ENCODE results near the gene TSPEAR. TPM values are rescaled to one million over a fixed set of nuclear protein-coding genes. Genes with fewer than 3 reads are reported as not detected.
"Not testable (repeated sequence)": the region's sequence is repeated elsewhere in the genome, so short reads cannot be mapped to it uniquely, and the experiment has no call there.

The TSPEAR gene
- polyA plus RNA-seq, 4 donors: 0.55 to 1.1 (median 0.80) TPM

GRCh38 chr21:44513389-44514217, 197.8 kb downstream of the TSPEAR start:
- DNase-seq (ENCODE audit: low read depth in 4 of 4, low spot score in 2 of 4): no peak

- DNase-seq (ENCODE audit: low read depth in 4 of 4, low spot score in 2 of 4): no peak
Measured at GRCh38 chr21:44512496-44513388, 198.6 kb downstream of the TSPEAR start.

GRCh38 chr21:44511938-44512275, 199.5 kb downstream of the TSPEAR start:
- no peak for DNase-seq (ENCODE audit: low read depth in 4 of 4, low spot score in 2 of 4)

DNA sequence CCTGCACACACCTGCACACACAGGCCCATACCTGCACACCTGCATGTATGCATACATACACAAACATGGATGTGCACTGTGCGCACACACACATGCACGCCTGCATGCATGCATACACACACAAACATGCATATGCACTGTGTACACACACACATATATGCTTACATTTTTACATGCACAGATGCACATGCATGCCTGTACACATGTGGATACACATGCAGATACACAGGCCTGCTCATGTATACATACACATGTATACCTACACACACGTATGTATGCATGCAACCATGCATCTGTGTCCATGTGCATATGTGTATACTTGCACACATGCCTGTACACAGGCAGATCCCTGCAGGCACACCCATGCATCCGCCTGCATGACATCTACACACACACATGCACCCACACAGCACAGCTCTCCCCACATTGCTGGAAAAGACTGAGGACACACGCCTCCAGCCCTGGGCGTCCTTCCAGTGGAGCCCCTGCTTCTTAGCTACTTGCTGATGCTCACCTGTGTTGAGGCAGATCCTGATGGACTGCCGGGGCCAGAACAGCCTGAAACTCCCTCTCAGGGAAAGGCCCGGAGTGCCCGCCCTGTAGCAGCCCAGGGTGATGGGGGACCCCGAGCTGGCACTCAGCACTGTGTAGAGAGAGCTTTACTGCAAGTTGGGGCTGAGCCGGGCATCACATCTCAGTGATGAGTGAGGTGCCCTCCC, 200.0 kb downstream of the TSPEAR start:
- DNase-seq (ENCODE audit: low read depth in 4 of 4, low spot score in 2 of 4): no peak

GRCh38 chr21:44510508-44511218, 200.7 kb downstream of the TSPEAR start:
- DNase-seq (ENCODE audit: low read depth in 4 of 4, low spot score in 2 of 4): peak in 3 of 4 donors; percentile 15 to 57 (median 32)

DNA sequence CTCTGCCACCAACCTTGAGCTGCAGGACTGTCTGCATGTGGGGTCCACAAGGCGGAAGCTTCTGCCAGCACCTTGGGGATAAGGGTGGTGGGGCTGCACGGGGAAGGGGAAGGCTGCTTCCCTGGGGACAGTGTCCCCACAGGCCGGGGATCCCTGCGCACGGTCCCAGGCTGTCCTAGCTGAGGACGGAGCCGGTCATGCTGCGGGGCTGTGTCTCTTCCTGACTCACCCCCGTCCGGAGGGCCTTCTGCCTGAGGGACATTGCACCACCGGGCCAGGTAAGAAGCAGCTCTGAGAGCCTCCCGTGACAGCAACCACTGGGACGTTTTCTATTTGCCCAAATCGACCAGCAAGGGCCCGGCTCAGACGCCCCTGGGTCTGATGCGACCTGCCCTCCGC, 201.3 kb downstream of the TSPEAR start:
- DNase-seq (ENCODE audit: low read depth in 4 of 4, low spot score in 2 of 4): no peak

- DNase-seq (ENCODE audit: low read depth in 4 of 4, low spot score in 2 of 4): no peak
Measured at GRCh38 chr21:44509539-44509938, 201.8 kb downstream of the TSPEAR start.

GRCh38 chr21:44508711-44509445, 202.5 kb downstream of the TSPEAR start:
- DNase-seq (ENCODE audit: low read depth in 4 of 4, low spot score in 2 of 4): no peak

DNA sequence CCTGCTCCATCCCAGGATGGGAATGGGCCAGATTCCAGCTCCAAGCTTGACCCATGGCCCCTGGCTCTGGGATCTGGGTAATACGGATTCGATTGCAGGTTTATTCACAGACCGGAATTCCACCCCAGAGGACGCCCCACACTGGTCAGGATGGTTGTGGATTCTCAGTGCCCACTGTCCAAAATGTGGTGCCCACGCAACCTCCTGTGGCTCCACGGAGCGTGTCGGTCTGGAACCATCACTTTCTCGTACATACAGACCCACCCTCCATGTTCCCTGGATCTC, 203.0 kb downstream of the TSPEAR start:
- DNase-seq (ENCODE audit: low read depth in 4 of 4, low spot score in 2 of 4): no peak

GRCh38 chr21:44507673-44508425, 203.5 kb downstream of the TSPEAR start:
- no peak for DNase-seq (ENCODE audit: low read depth in 4 of 4, low spot score in 2 of 4)

- no peak for DNase-seq (ENCODE audit: low read depth in 4 of 4, low spot score in 2 of 4)
Measured at GRCh38 chr21:44506279-44507255, 204.8 kb downstream of the TSPEAR start.

- no peak for DNase-seq (ENCODE audit: low read depth in 4 of 4, low spot score in 2 of 4)
Measured at GRCh38 chr21:44505673-44506278, 205.6 kb downstream of the TSPEAR start.

- DNase-seq (ENCODE audit: low read depth in 4 of 4, low spot score in 2 of 4): no peak
Measured at GRCh38 chr21:44503901-44504399, 207.4 kb downstream of the TSPEAR start.

DNA sequence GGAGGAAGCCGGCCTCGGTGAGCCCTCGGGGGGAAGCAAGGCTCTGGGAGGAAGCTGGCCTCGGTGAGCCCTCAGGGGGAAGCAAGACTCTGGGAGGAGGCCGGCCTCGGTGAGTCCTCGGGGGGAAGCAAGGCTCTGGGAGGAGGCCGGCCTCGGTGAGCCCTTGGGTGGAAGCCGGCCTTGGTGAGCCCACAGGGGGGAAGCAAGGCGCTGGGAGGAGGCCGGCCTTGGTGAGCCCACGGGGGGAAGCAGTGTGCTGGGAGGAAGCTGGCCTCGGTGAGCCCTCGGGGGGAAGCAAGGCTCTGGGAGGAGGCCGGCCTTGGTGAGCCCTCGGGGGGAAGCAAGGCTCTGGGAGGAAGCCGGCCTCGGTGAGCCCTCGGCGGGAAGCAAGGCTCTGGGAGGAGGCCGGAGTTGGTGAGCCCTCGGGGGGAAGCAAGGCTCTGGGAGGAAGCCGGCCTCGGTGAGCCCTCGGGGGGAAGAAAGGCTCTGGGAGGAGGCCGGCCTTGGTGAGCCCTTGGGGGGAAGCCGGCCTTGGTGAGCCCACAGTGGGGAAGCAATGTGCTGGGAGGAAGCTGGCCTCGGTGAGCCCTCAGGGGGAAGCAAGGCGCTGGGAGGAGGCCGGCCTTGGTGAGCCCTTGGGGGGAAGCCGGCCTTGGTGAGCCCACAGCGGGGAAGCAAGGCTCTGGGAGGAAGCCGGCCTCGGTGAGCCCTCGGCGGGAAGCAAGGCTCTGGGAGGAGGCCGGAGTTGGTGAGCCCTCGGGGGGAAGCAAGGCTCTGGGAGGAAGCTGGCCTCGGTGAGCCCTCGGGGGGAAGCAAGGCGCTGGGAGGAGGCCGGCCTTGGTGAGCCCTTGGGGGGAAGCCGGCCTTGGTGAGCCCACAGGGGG, 208.1 kb downstream of the TSPEAR start:
- DNase-seq (ENCODE audit: low read depth in 4 of 4, low spot score in 2 of 4): not testable (repeated sequence)

GRCh38 chr21:44502171-44502958, 209.0 kb downstream of the TSPEAR start:
- DNase-seq (ENCODE audit: low read depth in 4 of 4, low spot score in 2 of 4): no peak

DNA sequence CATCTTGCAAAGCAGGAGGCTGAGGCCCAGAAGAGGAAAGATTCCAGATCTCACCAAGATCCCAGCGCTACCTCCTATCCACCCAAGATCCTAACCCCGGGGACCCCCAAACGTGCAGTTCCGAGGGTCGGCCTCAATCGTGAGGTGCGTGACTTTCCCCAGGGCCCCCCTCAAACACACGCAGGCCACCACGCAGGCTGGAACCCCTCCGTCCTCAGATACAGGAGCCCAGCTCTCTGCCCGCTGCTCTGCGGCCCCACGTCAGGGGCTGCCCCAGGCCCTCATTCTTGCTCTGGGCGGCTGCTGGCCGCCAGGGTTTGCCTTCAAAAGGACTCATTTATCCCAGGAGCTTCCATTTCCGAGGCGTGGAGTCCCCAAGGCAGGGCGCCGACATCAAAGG, 211.3 kb downstream of the TSPEAR start:
- no peak for DNase-seq (ENCODE audit: low read depth in 4 of 4, low spot score in 2 of 4)

Data from left renal cortex interstitium (tissue), 4 donors.